Osteoblast (primary cell): ENCODE data around the gene STYX. TPM values are rescaled to one million over a fixed set of nuclear protein-coding genes. Genes with fewer than 3 reads are reported as not detected.
A peak's percentile ranks its signal among the peaks of the same experiment; 100 is the strongest.

Source experiments
- DNase-seq: peaks from one replicate; pipeline ENCODE4 v3.0.0; 2011; ENCODE audit warnings: low spot score, mixed read lengths; ENCODE audit not compliant: insufficient read length; ENCODE audit errors: missing footprints
- H2AFZ ChIP-seq: 2 replicates; pipeline ENCODE4 v1.6.0; 2011; ENCODE audit warnings: mild to moderate bottlenecking, low read length
- H3K27ac ChIP-seq: 2 replicates; pipeline ENCODE4 v1.5.1; 2011; ENCODE audit warnings: mild to moderate bottlenecking, low read depth, low read length, moderate library complexity
- H3K27me3 ChIP-seq: 2 replicates; pipeline ENCODE4 v1.6.0; 2012; ENCODE audit warnings: mild to moderate bottlenecking, control low read depth, inconsistent platforms, low read length, moderate library complexity; ENCODE audit not compliant: insufficient read depth
- H3K36me3 ChIP-seq: 2 replicates; pipeline ENCODE4 v1.5.1; 2011; ENCODE audit warnings: mild to moderate bottlenecking, low read length, control low read depth, moderate library complexity; ENCODE audit not compliant: insufficient read depth
- H3K4me1 ChIP-seq: 2 replicates; pipeline ENCODE4 v1.5.1; 2011; ENCODE audit warnings: mild to moderate bottlenecking, low read length, control low read depth, moderate library complexity; ENCODE audit not compliant: insufficient read depth
- H3K4me2 ChIP-seq: 2 replicates; pipeline ENCODE4 v1.6.0; 2011; ENCODE audit warnings: mild to moderate bottlenecking, low read length; ENCODE audit not compliant: insufficient read depth
- H3K4me3 ChIP-seq: fragments of 200-600 bp; sonication (generic); 3 replicates; pipeline ENCODE4 v1.5.1; 2012; ENCODE audit warnings: mild to moderate bottlenecking, low read length, inconsistent platforms; ENCODE audit not compliant: insufficient read depth
- H3K79me2 ChIP-seq: 2 replicates; pipeline ENCODE4 v1.6.0; 2012; ENCODE audit warnings: mild to moderate bottlenecking, low read length, control low read depth, inconsistent platforms; ENCODE audit not compliant: insufficient read depth
- H3K9me3 ChIP-seq: 2 replicates; pipeline ENCODE4 v1.5.1; 2011; ENCODE audit warnings: low read depth, low read length, control low read depth
- H4K20me1 ChIP-seq: 2 replicates; pipeline ENCODE4 v1.6.0; 2012; ENCODE audit warnings: mild to moderate bottlenecking, low read length, control low read depth; ENCODE audit not compliant: insufficient read depth
- small RNA-seq: library from RNA; depleted of rRNA; stranded (forward); fragments of <200 nt; gene quantifications from one replicate; pipeline ENCODE3, GENCODE V24; 2012
- total RNA-seq: library from RNA; depleted of rRNA; stranded (reverse); fragments of >200 nt; gene quantifications from 2 replicates; pipeline ENCODE4 v1.2.3, GENCODE V29; 2012
- TF ChIP-seq, protein P1 (sequence below): IDR thresholded peaks from 2 replicates; pipeline ENCODE4 v1.5.1; 2011; ENCODE audit warnings: mild to moderate bottlenecking, low read depth, low read length, moderate library complexity; ENCODE audit errors: extremely low read depth

The STYX gene
- total RNA-seq, 1 donor = 29.7 TPM

DNA sequence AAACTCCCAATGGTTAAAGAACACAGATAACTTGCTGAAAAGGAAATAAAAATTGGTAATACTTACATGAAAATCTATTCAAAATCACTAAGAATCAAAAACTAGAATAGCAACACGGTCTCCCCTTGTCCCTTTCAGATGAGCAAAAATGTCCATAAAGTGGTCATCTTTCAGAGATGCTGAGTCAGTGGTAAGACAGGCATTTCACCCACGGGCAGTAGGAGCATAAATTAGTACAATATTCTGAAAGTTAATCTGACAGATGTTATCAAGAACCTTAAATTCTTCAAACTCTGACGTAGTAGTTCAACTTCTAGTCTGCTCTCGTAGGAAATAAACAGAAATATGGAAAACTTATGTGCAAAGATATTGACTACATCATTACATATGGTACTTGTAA, 94.5 kb downstream of the STYX start:
- peak overlapping the region; percentile 50 for H3K4me2 ChIP-seq
- H3K79me2 ChIP-seq = no peaks in the 10 kb centered on the region
- H3K4me3 ChIP-seq = no peak overlapping the region
- no peak for DNase-seq
- H3K36me3 ChIP-seq = no peaks in the 10 kb centered on the region
- H3K4me1 ChIP-seq = peaks cover 6% of the 10 kb centered on the region
- no peaks in the 10 kb centered on the region for H4K20me1 ChIP-seq
- no peaks in the 10 kb centered on the region for H3K9me3 ChIP-seq
- no peaks in the 10 kb centered on the region for H3K27me3 ChIP-seq
- no peak overlapping the region for H2AFZ ChIP-seq
- H3K27ac ChIP-seq = no peak overlapping the region
- TF ChIP-seq, protein P1, sequence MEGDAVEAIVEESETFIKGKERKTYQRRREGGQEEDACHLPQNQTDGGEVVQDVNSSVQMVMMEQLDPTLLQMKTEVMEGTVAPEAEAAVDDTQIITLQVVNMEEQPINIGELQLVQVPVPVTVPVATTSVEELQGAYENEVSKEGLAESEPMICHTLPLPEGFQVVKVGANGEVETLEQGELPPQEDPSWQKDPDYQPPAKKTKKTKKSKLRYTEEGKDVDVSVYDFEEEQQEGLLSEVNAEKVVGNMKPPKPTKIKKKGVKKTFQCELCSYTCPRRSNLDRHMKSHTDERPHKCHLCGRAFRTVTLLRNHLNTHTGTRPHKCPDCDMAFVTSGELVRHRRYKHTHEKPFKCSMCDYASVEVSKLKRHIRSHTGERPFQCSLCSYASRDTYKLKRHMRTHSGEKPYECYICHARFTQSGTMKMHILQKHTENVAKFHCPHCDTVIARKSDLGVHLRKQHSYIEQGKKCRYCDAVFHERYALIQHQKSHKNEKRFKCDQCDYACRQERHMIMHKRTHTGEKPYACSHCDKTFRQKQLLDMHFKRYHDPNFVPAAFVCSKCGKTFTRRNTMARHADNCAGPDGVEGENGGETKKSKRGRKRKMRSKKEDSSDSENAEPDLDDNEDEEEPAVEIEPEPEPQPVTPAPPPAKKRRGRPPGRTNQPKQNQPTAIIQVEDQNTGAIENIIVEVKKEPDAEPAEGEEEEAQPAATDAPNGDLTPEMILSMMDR = no peak

Small RNA genes lying within 50 kb of the gene (small RNA-seq; reads per million reads assigned to genes)
- not detected for gene AL139317.2

Other genes with a start within 250 kb of the STYX start
- 9.8 and 11.5 TPM in 2 replicates for gene TXNDC16, start 177.7 kb upstream of the STYX start, total RNA-seq
- 0.36 and 0.59 TPM in 2 replicates for gene GPR137C, start 177.3 kb upstream of the STYX start, total RNA-seq
- 55.1 and 56.8 TPM in 2 replicates for gene ERO1A, start 34.6 kb upstream of the STYX start, total RNA-seq
- 78.5 and 85.2 TPM in 2 replicates for gene PSMC6, start 23.0 kb upstream of the STYX start, total RNA-seq
- 25.0 and 35.5 TPM in 2 replicates for gene GNPNAT1, start 61.4 kb downstream of the STYX start, total RNA-seq
- 220 and 280 TPM in 2 replicates for gene FERMT2, start 220.9 kb downstream of the STYX start, total RNA-seq